ENCODE results near the gene SNAI3. TPM values are rescaled to one million over a fixed set of nuclear protein-coding genes. Genes with fewer than 3 reads are reported as not detected.

Gene SNAI3
- total and polyA plus RNA-seq, 9 of the 15 experiments (the other 6 are each of a cell fraction or from before 2014, with no cell fraction given) = 0.04 to 4.1 (median 0.80) TPM; not detected in 1

DNA sequence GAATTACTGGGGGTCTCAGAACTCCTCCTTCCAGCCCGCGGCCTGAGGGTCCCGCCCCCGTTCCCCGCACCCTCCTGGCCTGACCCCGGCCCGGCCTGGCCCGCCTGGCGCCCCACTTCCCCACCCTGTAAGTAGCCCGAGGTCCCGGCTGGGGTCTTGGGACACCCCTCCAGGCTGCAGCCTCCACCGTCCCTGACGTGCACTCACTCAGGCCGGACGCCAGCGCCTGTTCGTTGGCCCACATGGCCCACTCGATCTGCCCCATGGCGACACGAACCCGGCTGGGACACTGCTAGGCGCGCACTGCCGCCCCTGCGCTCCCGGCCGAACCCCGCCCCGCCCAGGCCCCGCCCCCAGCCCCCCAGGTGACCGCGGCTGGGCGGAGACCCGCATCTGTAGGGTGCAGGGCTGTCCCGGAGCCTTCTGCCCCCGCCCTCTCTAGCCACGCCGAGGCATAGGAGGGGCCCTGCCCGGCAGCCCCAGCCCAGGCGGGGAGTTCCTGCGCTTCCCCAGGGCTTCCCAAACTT lies 35.5 kb downstream of the SNAI3 start, which contains the start of gene CYBA (continued):
- TF ChIP-seq SIRT6 (IDR thresholded peaks at IDR 0.05; ENCODE audit: low read depth, low read length) (no peak), PHF20 (IDR thresholded peaks at IDR 0.05; ENCODE audit: partially characterized antibody) (peak; percentile 43), PHF21A (IDR thresholded peaks at IDR 0.05; ENCODE audit: borderline replicate concordance, low read depth) (no peak), TBP (optimal IDR thresholded peaks at IDR 0.05; ENCODE audit: low read depth, low read length) (peak; percentile 62), RBFOX2 (IDR thresholded peaks at IDR 0.05; ENCODE audit: low read depth, low read length) (peak; percentile 81), SNIP1 (IDR thresholded peaks at IDR 0.05; ENCODE audit: low read depth) (no peak), ETV5 (CRISPR knock-in tag; IDR thresholded peaks at IDR 0.05; ENCODE audit: low read depth) (peak; percentile 54; the same call in 1 of the 2 replicates), STAT5A (IDR thresholded peaks at IDR 0.05; ENCODE audit: borderline replicate concordance, low read length) (no peak), ELF4 (CRISPR knock-in tag; IDR thresholded peaks at IDR 0.05) (no peak), ZNF134 (CRISPR knock-in tag; conservative IDR thresholded peaks at IDR 0.05) (no peak), ELF1 (tag; IDR thresholded peaks at IDR 0.05) (0 out of 2 replicates have a peak, but pooled peaks have one; percentile 1), ARID3B (CRISPR knock-in tag; IDR thresholded peaks at IDR 0.05; ENCODE audit: borderline replicate concordance) (no peak), SIN3A (IDR thresholded peaks at IDR 0.05; ENCODE audit: borderline replicate concordance in 2 of 2, control insufficient read depth in 1 of 2, low read depth in 2 of 2, low read length in 2 of 2) (peak; percentile 70 to 79; a peak in 2 of 4 replicates), FUS (optimal IDR thresholded peaks at IDR 0.05; ENCODE audit: low read depth, low read length) (peak; percentile 39), FIP1L1 (IDR thresholded peaks at IDR 0.05; ENCODE audit: low read depth, low read length, poor library complexity, severe bottlenecking) (peak; percentile 45), TFE3 (CRISPR knock-in tag; IDR thresholded peaks at IDR 0.05) (no peak), ZNF143 (CRISPR knock-in tag; IDR thresholded peaks at IDR 0.05) (no peak), GTF2F1 (IDR thresholded peaks at IDR 0.05; ENCODE audit: low read depth, low read length) (no peak), RAD51 (IDR thresholded peaks at IDR 0.05; ENCODE audit: borderline replicate concordance, low read depth) (no peak), ZNF217 (CRISPR knock-in tag; IDR thresholded peaks at IDR 0.05) (no peak), TCF7L2 (IDR thresholded peaks at IDR 0.05; ENCODE audit: low read depth, low read length) (no peak), EGR1 (conservative IDR thresholded peaks at IDR 0.05) (0 out of 2 replicates have a peak, but pooled peaks have one; percentile 26), SMARCB1 (IDR thresholded peaks at IDR 0.05; ENCODE audit: insufficient read length, low read depth) (no peak)
- TF ChIP-seq, protein P1, sequence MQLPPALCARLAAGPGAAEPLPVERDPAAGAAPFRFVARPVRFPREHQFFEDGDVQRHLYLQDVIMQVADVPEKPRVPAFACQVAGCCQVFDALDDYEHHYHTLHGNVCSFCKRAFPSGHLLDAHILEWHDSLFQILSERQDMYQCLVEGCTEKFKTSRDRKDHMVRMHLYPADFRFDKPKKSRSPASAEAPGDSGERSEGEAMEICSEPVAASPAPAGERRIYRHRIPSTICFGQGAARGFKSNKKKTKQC (CRISPR knock-in tag; IDR thresholded peaks at IDR 0.05) = peak; percentile 14; the same call in 1 of the 2 replicates

All from K562 (cell line).